OCI-LY3 (cell line): ENCODE results near the gene EXO1.

ENCODE experiments used
- EZH2phosphoT487 ChIP-seq: fragments of 200-600 bp; shearing (Covaris generic); IDR thresholded peaks from 2 replicates; pipeline ENCODE4 v1.6.1; 2018; ENCODE audit warnings: antibody characterized with exemption, mixed run types, low read depth
- TF ChIP-seq, protein P1 (sequence below): fragments of 200-600, 300-600 bp; sonication (generic); IDR thresholded peaks from 2 replicates; pipeline ENCODE4 v1.5.1; 2014; ENCODE audit warnings: antibody characterized with exemption, low read length, low read depth

DNA sequence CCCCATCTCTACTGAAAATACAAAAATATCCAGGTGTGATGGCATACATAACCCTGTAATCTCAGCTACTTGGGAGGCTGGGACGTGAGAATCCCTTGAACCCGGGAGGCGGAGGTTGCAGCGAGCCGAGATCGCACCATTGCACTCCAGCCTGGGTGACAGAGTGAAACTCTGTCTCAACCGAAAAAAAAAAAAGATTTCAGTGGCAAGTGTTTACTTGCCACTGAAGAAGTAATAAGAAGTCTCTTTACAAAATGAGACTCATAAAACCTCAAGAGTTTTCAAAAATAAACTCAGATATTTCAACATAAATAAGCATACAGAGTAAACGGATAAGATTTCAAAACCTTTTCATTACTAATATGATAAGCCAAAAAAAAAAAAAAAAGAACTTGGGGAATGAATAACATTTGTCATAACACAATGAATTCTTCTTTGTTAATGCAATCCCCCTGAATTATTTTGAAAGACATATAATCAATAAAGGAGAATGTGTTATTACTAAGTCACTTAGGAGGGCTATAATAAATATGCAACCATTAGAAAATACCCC, 34.2 kb upstream of the EXO1 start:
- TF ChIP-seq, protein P1, sequence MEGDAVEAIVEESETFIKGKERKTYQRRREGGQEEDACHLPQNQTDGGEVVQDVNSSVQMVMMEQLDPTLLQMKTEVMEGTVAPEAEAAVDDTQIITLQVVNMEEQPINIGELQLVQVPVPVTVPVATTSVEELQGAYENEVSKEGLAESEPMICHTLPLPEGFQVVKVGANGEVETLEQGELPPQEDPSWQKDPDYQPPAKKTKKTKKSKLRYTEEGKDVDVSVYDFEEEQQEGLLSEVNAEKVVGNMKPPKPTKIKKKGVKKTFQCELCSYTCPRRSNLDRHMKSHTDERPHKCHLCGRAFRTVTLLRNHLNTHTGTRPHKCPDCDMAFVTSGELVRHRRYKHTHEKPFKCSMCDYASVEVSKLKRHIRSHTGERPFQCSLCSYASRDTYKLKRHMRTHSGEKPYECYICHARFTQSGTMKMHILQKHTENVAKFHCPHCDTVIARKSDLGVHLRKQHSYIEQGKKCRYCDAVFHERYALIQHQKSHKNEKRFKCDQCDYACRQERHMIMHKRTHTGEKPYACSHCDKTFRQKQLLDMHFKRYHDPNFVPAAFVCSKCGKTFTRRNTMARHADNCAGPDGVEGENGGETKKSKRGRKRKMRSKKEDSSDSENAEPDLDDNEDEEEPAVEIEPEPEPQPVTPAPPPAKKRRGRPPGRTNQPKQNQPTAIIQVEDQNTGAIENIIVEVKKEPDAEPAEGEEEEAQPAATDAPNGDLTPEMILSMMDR = no peak
- TF ChIP-seq EZH2phosphoT487 = no peak
